Muscle layer of colon (tissue), 2 donors: ENCODE data around the gene GGPS1.
A peak's percentile ranks its signal among the peaks of the same experiment; 100 is the strongest.
"Not testable (repeated sequence)": the region's sequence is repeated elsewhere in the genome, so short reads cannot be mapped to it uniquely, and the experiment has no call there.

Experiments
- H3K27ac ChIP-seq: one replicate; pipeline ENCODE4 v1.7.0; 2013; ENCODE audit warnings: low read depth, mild to moderate bottlenecking, low read length, moderate library complexity
- H3K27me3 ChIP-seq, 2 donors: one replicate each; pipeline ENCODE4 v1.7.0; 2013; ENCODE audit warnings: low read length in 2 of 2, mild to moderate bottlenecking in 2 of 2; ENCODE audit not compliant: insufficient read depth in 2 of 2, control insufficient read depth in 1 of 2
- H3K36me3 ChIP-seq: one replicate; pipeline ENCODE4 v1.7.0; 2013; ENCODE audit warnings: mild to moderate bottlenecking, low read length; ENCODE audit not compliant: insufficient read depth
- H3K4me1 ChIP-seq: one replicate; pipeline ENCODE4 v1.7.0; 2013; ENCODE audit warnings: mild to moderate bottlenecking, low read length; ENCODE audit not compliant: insufficient read depth
- H3K4me3 ChIP-seq, 2 donors: one replicate each; pipeline ENCODE4 v1.7.0; 2013; ENCODE audit warnings: low read length in 2 of 2, low read depth in 1 of 2, mild to moderate bottlenecking in 1 of 2, moderate library complexity in 1 of 2
- H3K9ac ChIP-seq: one replicate; pipeline ENCODE4 v1.7.0; 2013; ENCODE audit warnings: low read length
- H3K9me3 ChIP-seq: one replicate; pipeline ENCODE4 v1.7.0; 2013; ENCODE audit warnings: mild to moderate bottlenecking, low read length
- donor health status: abdominal sarcoma.
- donor health status: Adenocarcinoma of cecum.

The GGPS1 gene

GRCh38 chr1:235307158-235308124 lies 20.9 kb upstream of the GGPS1 start:
- H3K9me3 ChIP-seq: no peaks in the 10 kb centered on the region
- no peak overlapping the region for H3K4me3 ChIP-seq
- H3K4me1 ChIP-seq: peaks cover 44% of the 10 kb centered on the region
- H3K27me3 ChIP-seq: no peaks in the 10 kb centered on the region
- no peak overlapping the region for H3K9ac ChIP-seq
- no peak overlapping the region for H3K27ac ChIP-seq
- H3K36me3 ChIP-seq: no peaks in the 10 kb centered on the region

GRCh38 chr1:235309206-235309605 lies 19.2 kb upstream of the GGPS1 start:
- not testable (repeated sequence) for H3K27me3 ChIP-seq, H3K4me3 ChIP-seq, H3K36me3 ChIP-seq, H3K9ac ChIP-seq, H3K27ac ChIP-seq, H3K9me3 ChIP-seq
- H3K4me1 ChIP-seq: peaks cover 54% of the 10 kb centered on the region

- no peaks in the 10 kb centered on the region for H3K27me3 ChIP-seq
- H3K4me1 ChIP-seq: peaks cover 28% of the 10 kb centered on the region
These were observed 15.1 kb upstream of the GGPS1 start for GRCh38 chr1:235313262-235313661.

GRCh38 chr1:235313931-235314678 lies 14.3 kb upstream of the GGPS1 start:
- Histone ChIP-seq H3K9me3 (no peaks in the 10 kb centered on the region), H3K27ac (no peak overlapping the region), H3K4me1 (peaks cover 28% of the 10 kb centered on the region), H3K4me3 (no peak overlapping the region), H3K9ac (no peak overlapping the region), H3K27me3 (no peaks in the 10 kb centered on the region), H3K36me3 (no peaks in the 10 kb centered on the region)

More at GRCh38 chr1:235313262-235313661, 15.1 kb upstream of the GGPS1 start:
- H3K36me3 ChIP-seq: no peaks in the 10 kb centered on the region
- H3K9me3 ChIP-seq: no peaks in the 10 kb centered on the region
- no peak overlapping the region for H3K4me3 ChIP-seq
- no peak overlapping the region for H3K9ac ChIP-seq
- H3K27ac ChIP-seq: no peak overlapping the region

- peaks cover 26% of the 10 kb centered on the region for H3K4me1 ChIP-seq
These were observed 13.2 kb upstream of the GGPS1 start for GRCh38 chr1:235315173-235315572.

GRCh38 chr1:235315735-235316134 lies 12.6 kb upstream of the GGPS1 start:
- Histone ChIP-seq H3K9ac (no peak overlapping the region), H3K4me3 (no peak overlapping the region), H3K27ac (no peak overlapping the region), H3K36me3 (no peaks in the 10 kb centered on the region), H3K9me3 (no peaks in the 10 kb centered on the region), H3K4me1 (peaks cover 22% of the 10 kb centered on the region), H3K27me3 (no peaks in the 10 kb centered on the region)

More at GRCh38 chr1:235315173-235315572, 13.2 kb upstream of the GGPS1 start:
- Histone ChIP-seq H3K4me3 (no peak overlapping the region), H3K27me3 (no peaks in the 10 kb centered on the region), H3K36me3 (no peaks in the 10 kb centered on the region), H3K9ac (no peak overlapping the region), H3K27ac (no peak overlapping the region), H3K9me3 (no peaks in the 10 kb centered on the region)

GRCh38 chr1:235317168-235317567 lies 11.2 kb upstream of the GGPS1 start:
- no peak overlapping the region for H3K4me3 ChIP-seq
- H3K27me3 ChIP-seq: no peaks in the 10 kb centered on the region
- no peak overlapping the region for H3K9ac ChIP-seq
- no peak overlapping the region for H3K27ac ChIP-seq
- H3K9me3 ChIP-seq: no peaks in the 10 kb centered on the region
- peaks cover 29% of the 10 kb centered on the region for H3K4me1 ChIP-seq
- no peaks in the 10 kb centered on the region for H3K36me3 ChIP-seq

- peaks cover 32% of the 10 kb centered on the region for H3K4me1 ChIP-seq
- H3K9ac ChIP-seq: no peak overlapping the region
- H3K4me3 ChIP-seq: no peak overlapping the region
- H3K36me3 ChIP-seq: no peaks in the 10 kb centered on the region
- H3K9me3 ChIP-seq: no peaks in the 10 kb centered on the region
- no peaks in the 10 kb centered on the region for H3K27me3 ChIP-seq
- no peak overlapping the region for H3K27ac ChIP-seq
These were observed 9.1 kb upstream of the GGPS1 start for GRCh38 chr1:235319255-235319654.

- Histone ChIP-seq H3K9me3 (no peaks in the 10 kb centered on the region), H3K9ac (no peak overlapping the region), H3K27me3 (no peaks in the 10 kb centered on the region), H3K4me3 (no peak overlapping the region), H3K27ac (no peak overlapping the region), H3K4me1 (peaks cover 41% of the 10 kb centered on the region), H3K36me3 (no peaks in the 10 kb centered on the region)
These were observed 7.7 kb upstream of the GGPS1 start for GRCh38 chr1:235320521-235321179.

GRCh38 chr1:235324296-235324695 lies 4.1 kb upstream of the GGPS1 start:
- Histone ChIP-seq H3K27me3 (no peaks in the 10 kb centered on the region), H3K4me3 (no peak overlapping the region), H3K27ac (no peak overlapping the region), H3K9ac (peak overlapping the region; percentile 85), H3K4me1 (peaks cover 44% of the 10 kb centered on the region), H3K9me3 (no peaks in the 10 kb centered on the region), H3K36me3 (no peaks in the 10 kb centered on the region)

- no peaks in the 10 kb centered on the region for H3K27me3 ChIP-seq
- H3K4me1 ChIP-seq: peaks cover 53% of the 10 kb centered on the region
- peak overlapping the region; percentile 85 for H3K9ac ChIP-seq
- no peaks in the 10 kb centered on the region for H3K9me3 ChIP-seq
- H3K27ac ChIP-seq: no peak overlapping the region
- H3K4me3 ChIP-seq: no peak overlapping the region
- H3K36me3 ChIP-seq: no peaks in the 10 kb centered on the region
These were observed 3.2 kb upstream of the GGPS1 start for GRCh38 chr1:235325139-235325538.
